OCI-LY3 (cell line): ENCODE results near the gene OR1B1.

Experiments used
- H2AFZ ChIP-seq: fragments of 200-600, 300-600 bp; shearing (Covaris generic); 2 replicates; pipeline ENCODE4 v1.6.0; 2014; ENCODE audit warnings: antibody characterized with exemption, low read depth, low read length
- H3K27ac ChIP-seq: fragments of 200-600, 300-600 bp; sonication (generic); 2 replicates; pipeline ENCODE4 v1.5.1; 2014; ENCODE audit warnings: mild to moderate bottlenecking, low read length, moderate library complexity, mixed read lengths
- H3K27me3 ChIP-seq: fragments of 200-600, 300-600 bp; sonication (generic); 2 replicates; pipeline ENCODE4 v1.6.1; 2014; ENCODE audit warnings: low read depth, low read length, mixed read lengths
- H3K36me3 ChIP-seq: fragments of 200-600, 300-600 bp; sonication (generic); replicated peaks from 2 replicates; pipeline ENCODE3; 2014; ENCODE audit warnings: low read depth, low read length, mixed read lengths
- H3K4me1 ChIP-seq: fragments of 300-600, 200-600 bp; sonication (generic); 2 replicates; pipeline ENCODE4 v1.6.1; 2014; ENCODE audit warnings: low read length, mixed read lengths
- H3K4me2 ChIP-seq: fragments of 200-600, 300-600 bp; sonication (generic); 2 replicates; pipeline ENCODE4 v1.6.1; 2014; ENCODE audit warnings: low read length, mixed read lengths
- H3K4me3 ChIP-seq: fragments of 300-600, 200-600 bp; sonication (generic); 2 replicates; pipeline ENCODE4 v1.5.1; 2014; ENCODE audit warnings: antibody characterized with exemption, mild to moderate bottlenecking, low read length, moderate library complexity
- H3K79me2 ChIP-seq: fragments of 300-600, 200-600 bp; shearing (Covaris generic); 2 replicates; pipeline ENCODE4 v1.6.1; 2014; ENCODE audit warnings: mild to moderate bottlenecking, low read length, mixed read lengths
- H3K9ac ChIP-seq: fragments of 300-600, 200-600 bp; shearing (Covaris generic); 2 replicates; pipeline ENCODE4 v1.6.0; 2014; ENCODE audit warnings: mild to moderate bottlenecking, low read length, moderate library complexity
- H3K9me3 ChIP-seq: fragments of 200-600, 300-600 bp; shearing (Covaris generic); 2 replicates; pipeline ENCODE4 v1.6.1; 2014; ENCODE audit warnings: low read length, mixed read lengths; ENCODE audit not compliant: insufficient read depth
- H4K20me1 ChIP-seq: fragments of 200-600, 300-600 bp; sonication (generic); 2 replicates; pipeline ENCODE4 v1.6.1; 2016; ENCODE audit warnings: low read length, mixed read lengths; ENCODE audit not compliant: insufficient read depth
- CTCF ChIP-seq: fragments of 200-600, 300-600 bp; sonication (generic); IDR thresholded peaks from 2 replicates; pipeline ENCODE4 v1.5.1; 2014; ENCODE audit warnings: antibody characterized with exemption, low read length, low read depth
- EZH2phosphoT487 ChIP-seq: fragments of 200-600 bp; shearing (Covaris generic); IDR thresholded peaks from 2 replicates; pipeline ENCODE4 v1.6.1; 2018; ENCODE audit warnings: antibody characterized with exemption, mixed run types, low read depth

OR1B1 gene

GRCh38 chr9:122661416-122661815 is 4.0 kb upstream of the OR1B1 start, which contains the start of gene OR1L1:
Gene OR1L1 (plus strand): TSS chr9:122661716. CDS start chr9:122661716, 0 bp downstream.
- Histone ChIP-seq H3K27ac (no peak within 1 kb of the TSS), H3K79me2 (no peaks in the 10 kb centered on the region), H3K9me3 (no peaks in the 10 kb centered on the region), H3K4me1 (no peaks in the 10 kb centered on the region), H3K36me3 (no peaks in the 10 kb centered on the region), H3K4me3 (no peak within 1 kb of the TSS), H3K4me2 (no peak within 1 kb of the TSS), H2AFZ (no peak within 1 kb of the TSS), H4K20me1 (no peaks in the 10 kb centered on the region), H3K9ac (no peak within 1 kb of the TSS), H3K27me3 (peaks cover 7% of the 10 kb centered on the region)
- TF ChIP-seq CTCF (no peak), EZH2phosphoT487 (no peak)

GRCh38 chr9:122656378-122656777 is 1.0 kb downstream of the OR1B1 start:
- TF ChIP-seq CTCF (no peak), EZH2phosphoT487 (no peak)
- Histone ChIP-seq H3K27me3 (peaks cover 7% of the 10 kb centered on the region; the same call in 1 of the 2 replicates), H3K4me1 (no peaks in the 10 kb centered on the region), H4K20me1 (no peaks in the 10 kb centered on the region), H3K9ac (no peak overlapping the region), H2AFZ (no peak overlapping the region), H3K4me3 (no peak overlapping the region), H3K27ac (no peak overlapping the region), H3K9me3 (no peaks in the 10 kb centered on the region), H3K4me2 (no peak overlapping the region), H3K79me2 (no peaks in the 10 kb centered on the region), H3K36me3 (no peaks in the 10 kb centered on the region)

GRCh38 chr9:122642226-122642625 is 15.2 kb downstream of the OR1B1 start:
- Histone ChIP-seq H3K4me1 (no peaks in the 10 kb centered on the region), H3K9ac (no peak overlapping the region), H3K4me2 (no peak overlapping the region), H4K20me1 (no peaks in the 10 kb centered on the region), H3K27ac (no peak overlapping the region), H3K4me3 (no peak overlapping the region), H3K9me3 (no peaks in the 10 kb centered on the region), H3K36me3 (no peaks in the 10 kb centered on the region), H2AFZ (no peak overlapping the region), H3K79me2 (no peaks in the 10 kb centered on the region), H3K27me3 (no peaks in the 10 kb centered on the region; the same call in 1 of the 2 replicates)
- no peak for TF ChIP-seq EZH2phosphoT487
- no peak for TF ChIP-seq CTCF

- H3K27me3 ChIP-seq: peaks cover 1% of the 10 kb centered on the region; the same call in 1 of the 2 replicates
- no peaks in the 10 kb centered on the region for H3K36me3 ChIP-seq
- no peaks in the 10 kb centered on the region for H3K79me2 ChIP-seq
- no peak overlapping the region for H3K9ac ChIP-seq
- no peak overlapping the region for H3K27ac ChIP-seq
- no peak for TF ChIP-seq EZH2phosphoT487
- TF ChIP-seq CTCF: no peak
- no peaks in the 10 kb centered on the region for H4K20me1 ChIP-seq
- no peak overlapping the region for H3K4me3 ChIP-seq
- no peak overlapping the region for H2AFZ ChIP-seq
- H3K4me2 ChIP-seq: no peak overlapping the region
- no peaks in the 10 kb centered on the region for H3K9me3 ChIP-seq
- H3K4me1 ChIP-seq: no peaks in the 10 kb centered on the region
Observed at GRCh38 chr9:122619996-122620395, 37.4 kb downstream of the OR1B1 start.
